Uterus (tissue), 2 donors: ENCODE results near the gene SPTLC2.

Experiments
- CTCF ChIP-seq, 4 experiments: fragments of 200-600 bp in 2 of 4; fragments of 450-650 bp in 2 of 4; sonication (generic) in 2 of 4; IDR thresholded peaks; one replicate each; pipeline ENCODE4 v1.5.1; 2016 to 2019; ENCODE audit warnings: antibody characterized with exemption in 4 of 4, mild to moderate bottlenecking in 2 of 4, moderate library complexity in 1 of 4
- POLR2A ChIP-seq, 2 donors: fragments of 450-650 bp; IDR thresholded peaks; one replicate each; pipeline ENCODE4 v1.6.1; 2016; ENCODE audit warnings: antibody characterized with exemption in 2 of 2, mild to moderate bottlenecking in 1 of 2, moderate library complexity in 1 of 2

GRCh38 chr14:77475432-77476115, 140.9 kb downstream of the SPTLC2 start:
- no peak for TF ChIP-seq CTCF (IDR thresholded peaks at IDR 0.05)
- no peak for TF ChIP-seq POLR2A (IDR thresholded peaks at IDR 0.05)
